Measurements from ENCODE around the gene CCNT2.

The CCNT2 gene

DNA sequence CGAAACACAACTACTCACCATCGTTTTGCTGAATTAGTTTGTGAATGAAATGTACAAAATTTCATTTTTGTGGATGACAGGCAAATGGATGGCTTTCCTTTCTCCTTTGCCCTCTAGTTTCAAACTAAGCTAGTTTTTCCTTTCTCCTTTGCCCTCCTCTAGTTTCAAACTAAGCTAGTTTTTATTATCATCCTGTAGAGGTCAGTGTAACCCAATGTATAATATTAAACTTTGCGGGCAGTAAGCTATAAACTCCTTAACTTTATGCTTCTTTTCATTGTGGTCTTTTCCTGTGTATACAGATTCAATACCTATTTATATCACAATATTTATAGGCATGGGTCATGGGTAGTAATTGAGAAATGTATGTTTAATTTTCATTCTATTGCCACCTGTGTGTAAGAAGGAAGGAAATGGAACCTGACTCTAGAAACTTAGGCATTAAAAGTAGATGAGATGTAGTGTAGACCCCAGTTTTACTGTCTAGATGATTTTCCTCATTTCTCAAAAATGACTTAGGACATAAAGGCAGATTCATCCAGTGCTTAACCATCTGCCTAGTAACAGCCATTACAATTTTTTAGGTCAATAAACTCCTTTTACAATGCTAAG, 70.5 kb downstream of the CCNT2 start:
- Histone ChIP-seq H3K27me3 (ENCODE audit: control insufficient read depth in 2 of 2, insufficient read depth in 2 of 2, low read length in 2 of 2) (no peaks in the 10 kb centered on the region), H3K4me3 (ENCODE audit: low read length in 2 of 2) (no peak overlapping the region), H3K9ac (ENCODE audit: low read depth in 1 of 2, low read length in 2 of 2) (no peak overlapping the region), H3K27ac (ENCODE audit: low read depth in 2 of 2, low read length in 2 of 2) (no peak overlapping the region), H3K9me3 (ENCODE audit: control insufficient read depth in 2 of 2, low read length in 2 of 2) (no peaks in the 10 kb centered on the region), H3K4me1 (ENCODE audit: control insufficient read depth in 2 of 2, insufficient read depth in 2 of 2, low read length in 2 of 2) (no peaks in the 10 kb centered on the region), H3K36me3 (ENCODE audit: control insufficient read depth in 2 of 2, insufficient read depth in 2 of 2, low read length in 2 of 2) (no peaks in the 10 kb centered on the region)

DNA sequence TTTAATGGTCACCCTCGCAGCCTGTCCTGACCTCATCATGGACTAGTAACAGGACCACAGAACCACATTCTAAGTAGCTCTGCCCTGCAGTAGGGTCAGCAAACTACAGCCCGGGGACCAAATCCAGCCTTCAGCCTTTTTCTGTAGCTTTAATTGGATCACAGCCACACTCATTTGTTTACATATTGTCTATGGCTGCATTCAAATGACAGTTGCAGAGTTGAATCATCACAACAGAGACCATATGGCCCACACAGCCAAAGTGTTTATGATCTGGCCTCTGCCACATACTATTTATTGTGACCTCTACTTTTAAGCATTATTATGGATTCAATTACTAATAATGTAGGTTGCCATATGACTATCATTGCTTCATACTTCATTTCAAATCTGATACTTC, 80.9 kb downstream of the CCNT2 start:
- Histone ChIP-seq H3K27me3 (ENCODE audit: control insufficient read depth in 2 of 2, insufficient read depth in 2 of 2, low read length in 2 of 2) (peaks cover 0 to under 1% of the 10 kb centered on the region in 2 donors), H3K4me3 (ENCODE audit: low read length in 2 of 2) (no peak overlapping the region), H3K36me3 (ENCODE audit: control insufficient read depth in 2 of 2, insufficient read depth in 2 of 2, low read length in 2 of 2) (no peaks in the 10 kb centered on the region), H3K27ac (ENCODE audit: low read depth in 2 of 2, low read length in 2 of 2) (no peak overlapping the region), H3K9me3 (ENCODE audit: control insufficient read depth in 2 of 2, low read length in 2 of 2) (no peaks in the 10 kb centered on the region), H3K4me1 (ENCODE audit: control insufficient read depth in 2 of 2, insufficient read depth in 2 of 2, low read length in 2 of 2) (no peaks in the 10 kb centered on the region), H3K9ac (ENCODE audit: low read depth in 1 of 2, low read length in 2 of 2) (no peak overlapping the region)

DNA sequence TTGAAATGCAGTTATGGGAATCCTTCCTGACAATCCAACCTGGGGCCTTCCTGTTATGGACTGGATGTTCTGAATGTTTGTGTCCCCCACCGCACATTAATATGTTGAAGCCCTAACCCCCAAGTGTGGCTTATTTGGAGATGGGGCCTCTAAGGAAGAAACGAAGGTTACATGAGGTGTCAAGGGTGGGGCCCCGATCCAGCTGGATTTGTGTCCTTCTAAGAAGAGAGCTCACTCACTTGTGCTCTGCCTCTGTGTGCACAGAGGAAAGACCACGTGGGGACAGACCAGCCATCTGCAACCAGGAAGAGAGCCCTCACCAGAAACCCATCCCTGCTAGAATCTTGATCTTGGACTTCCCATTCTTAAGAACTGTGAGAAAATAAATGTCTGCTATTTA, 84.2 kb downstream of the CCNT2 start:
- Histone ChIP-seq H3K36me3 (ENCODE audit: control insufficient read depth in 2 of 2, insufficient read depth in 2 of 2, low read length in 2 of 2) (no peaks in the 10 kb centered on the region), H3K27me3 (ENCODE audit: control insufficient read depth in 2 of 2, insufficient read depth in 2 of 2, low read length in 2 of 2) (peaks cover 0 to 4% of the 10 kb centered on the region in 2 donors), H3K9me3 (ENCODE audit: control insufficient read depth in 2 of 2, low read length in 2 of 2) (no peaks in the 10 kb centered on the region), H3K4me3 (ENCODE audit: low read length in 2 of 2) (no peak overlapping the region), H3K9ac (ENCODE audit: low read depth in 1 of 2, low read length in 2 of 2) (no peak overlapping the region), H3K4me1 (ENCODE audit: control insufficient read depth in 2 of 2, insufficient read depth in 2 of 2, low read length in 2 of 2) (no peaks in the 10 kb centered on the region), H3K27ac (ENCODE audit: low read depth in 2 of 2, low read length in 2 of 2) (no peak overlapping the region)

DNA sequence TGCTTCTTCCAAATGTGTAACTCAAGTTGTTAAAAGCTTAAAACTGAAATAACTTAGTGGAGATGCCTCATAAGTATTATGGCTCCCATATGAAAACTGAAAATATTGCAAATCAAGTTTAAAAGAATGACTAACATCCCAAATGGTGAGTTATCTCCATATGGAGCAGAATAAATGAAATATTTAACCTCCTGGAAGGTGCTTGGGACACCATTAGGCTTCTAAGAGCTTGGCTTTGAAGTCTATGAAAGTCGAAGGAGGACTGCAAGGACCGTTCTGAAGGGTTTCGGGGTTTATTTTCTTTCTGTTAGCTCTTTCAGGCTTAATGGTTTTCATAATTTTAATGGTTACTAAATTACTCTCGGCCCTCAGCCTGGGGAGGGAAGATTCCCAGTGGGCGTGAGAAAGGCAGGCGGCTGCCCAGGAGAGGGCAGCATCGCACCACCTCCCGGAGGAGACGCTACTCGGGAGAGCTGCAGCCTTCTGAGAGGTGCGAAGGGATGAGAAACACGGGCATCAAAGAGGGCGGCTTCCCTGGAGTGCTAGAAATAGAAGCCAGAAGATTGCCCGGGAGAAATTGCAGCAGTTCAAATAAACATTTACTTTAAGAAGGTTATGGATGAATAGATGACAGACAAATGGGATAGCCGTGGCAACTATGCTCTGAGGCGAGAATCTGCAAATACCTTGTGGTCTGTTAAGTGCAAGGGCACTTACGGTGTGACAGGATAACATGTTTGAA, 85.6 kb downstream of the CCNT2 start:
- no peaks in the 10 kb centered on the region for H3K9me3 ChIP-seq (ENCODE audit: control insufficient read depth in 2 of 2, low read length in 2 of 2)
- H3K36me3 ChIP-seq (ENCODE audit: control insufficient read depth in 2 of 2, insufficient read depth in 2 of 2, low read length in 2 of 2): no peaks in the 10 kb centered on the region
- H3K4me1 ChIP-seq (ENCODE audit: control insufficient read depth in 2 of 2, insufficient read depth in 2 of 2, low read length in 2 of 2): no peaks in the 10 kb centered on the region
- H3K4me3 ChIP-seq (ENCODE audit: low read length in 2 of 2): no peak overlapping the region
- no peak overlapping the region for H3K27ac ChIP-seq (ENCODE audit: low read depth in 2 of 2, low read length in 2 of 2)
- H3K9ac ChIP-seq (ENCODE audit: low read depth in 1 of 2, low read length in 2 of 2): no peak overlapping the region
- peaks cover 0 to 4% of the 10 kb centered on the region in 2 donors for H3K27me3 ChIP-seq (ENCODE audit: control insufficient read depth in 2 of 2, insufficient read depth in 2 of 2, low read length in 2 of 2)

DNA sequence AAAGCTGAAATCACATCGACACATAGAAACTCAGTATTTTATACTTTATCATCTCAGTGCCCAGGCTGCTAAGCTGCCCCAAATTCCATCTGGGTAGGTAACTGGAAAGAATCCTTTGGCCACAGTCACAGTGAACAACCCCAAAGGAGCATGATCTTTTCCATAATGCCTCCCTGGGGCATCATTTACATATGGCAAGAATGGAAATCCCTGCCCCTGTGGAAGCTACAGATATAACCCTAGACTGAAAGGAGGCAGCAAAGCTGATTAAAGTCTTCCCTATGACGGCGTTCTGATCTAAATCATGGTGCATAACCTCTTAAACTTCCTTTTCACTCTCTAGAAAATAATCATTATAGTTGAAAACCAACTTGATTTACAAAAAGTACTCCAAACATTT, 87.1 kb downstream of the CCNT2 start:
- Histone ChIP-seq H3K27ac (ENCODE audit: low read depth in 2 of 2, low read length in 2 of 2) (no peak overlapping the region), H3K36me3 (ENCODE audit: control insufficient read depth in 2 of 2, insufficient read depth in 2 of 2, low read length in 2 of 2) (no peaks in the 10 kb centered on the region), H3K4me3 (ENCODE audit: low read length in 2 of 2) (no peak overlapping the region), H3K9me3 (ENCODE audit: control insufficient read depth in 2 of 2, low read length in 2 of 2) (no peaks in the 10 kb centered on the region), H3K4me1 (ENCODE audit: control insufficient read depth in 2 of 2, insufficient read depth in 2 of 2, low read length in 2 of 2) (no peaks in the 10 kb centered on the region), H3K27me3 (ENCODE audit: control insufficient read depth in 2 of 2, insufficient read depth in 2 of 2, low read length in 2 of 2) (peaks cover 0 to 4% of the 10 kb centered on the region in 2 donors), H3K9ac (ENCODE audit: low read depth in 1 of 2, low read length in 2 of 2) (no peak overlapping the region)

Data from mucosa of rectum (tissue), 2 donors.